Skin epidermis (tissue), 12 donors: Measurements from ENCODE around the gene ABCC2.
"Not testable (repeated sequence)": the region's sequence is repeated elsewhere in the genome, so short reads cannot be mapped to it uniquely, and the experiment has no call there.

ENCODE experiments used
- H3K27ac ChIP-seq, 21 experiments: fragments of 200-600 bp; sonication (generic) in 11 of 21; one replicate each; pipeline ENCODE4 v1.5.0; 2020; ENCODE audit warnings: mild to moderate bottlenecking in 3 of 21, inconsistent platforms in 2 of 21, moderate library complexity in 2 of 21
- H3K4me3 ChIP-seq, 7 experiments: fragments of 200-600 bp; sonication (generic) in 2 of 7; one replicate each; pipeline ENCODE4 v1.5.0; 2020; ENCODE audit warnings: inconsistent platforms in 2 of 7, mild to moderate bottlenecking in 2 of 7, moderate library complexity in 1 of 7

The ABCC2 gene

GRCh38 chr10:99782447-99783286, at the start of gene ABCC2:
TSS of gene ABCC2 (plus strand) at chr10:99782640. CDS start at chr10:99782845, 205 bp downstream.
- Histone ChIP-seq H3K27ac (peak within 1 kb of the TSS in 1 of 21 experiments; percentile 37), H3K4me3 (no peak within 1 kb of the TSS)

GRCh38 chr10:99733366-99733765, 49.1 kb upstream of the ABCC2 start:
- Histone ChIP-seq H3K27ac (peak overlapping the region in 2 of 21 experiments; percentile 11 to 94), H3K4me3 (peak overlapping the region in 4 of 7 experiments; percentile 68 to 91 (median 78))

GRCh38 chr10:99734111-99734510, 48.3 kb upstream of the ABCC2 start:
- H3K4me3 ChIP-seq: not testable (repeated sequence)
- peak overlapping the region in 1 of 21 experiments; percentile 11 for H3K27ac ChIP-seq

- H3K27ac ChIP-seq: no peak overlapping the region
- H3K4me3 ChIP-seq: no peak overlapping the region
Observed at GRCh38 chr10:99740260-99740659, 42.2 kb upstream of the ABCC2 start.

GRCh38 chr10:99740933-99741559, 41.4 kb upstream of the ABCC2 start:
- Histone ChIP-seq H3K27ac (no peak overlapping the region), H3K4me3 (no peak overlapping the region)

GRCh38 chr10:99742254-99742653, 40.2 kb upstream of the ABCC2 start:
- Histone ChIP-seq H3K27ac (peak overlapping the region in 2 of 21 experiments; percentile 14 to 18), H3K4me3 (no peak overlapping the region)

- no peak overlapping the region for H3K4me3 ChIP-seq
- no peak overlapping the region for H3K27ac ChIP-seq
Observed at GRCh38 chr10:99742701-99743100, 39.7 kb upstream of the ABCC2 start.

- Histone ChIP-seq H3K27ac (no peak overlapping the region), H3K4me3 (no peak overlapping the region)
Observed at GRCh38 chr10:99743841-99744240, 38.6 kb upstream of the ABCC2 start.

GRCh38 chr10:99746166-99746565, 36.3 kb upstream of the ABCC2 start:
- not testable (repeated sequence) for H3K4me3 ChIP-seq, H3K27ac ChIP-seq

GRCh38 chr10:99748823-99749451, 33.5 kb upstream of the ABCC2 start:
- H3K27ac ChIP-seq: no peak overlapping the region
- no peak overlapping the region for H3K4me3 ChIP-seq

- Histone ChIP-seq H3K4me3 (no peak overlapping the region), H3K27ac (no peak overlapping the region)
Observed at GRCh38 chr10:99750641-99751040, 31.8 kb upstream of the ABCC2 start.

GRCh38 chr10:99754670-99755069, 27.8 kb upstream of the ABCC2 start:
- H3K27ac ChIP-seq: no peak overlapping the region
- no peak overlapping the region for H3K4me3 ChIP-seq

GRCh38 chr10:99756159-99756558, 26.3 kb upstream of the ABCC2 start:
- no peak overlapping the region for H3K4me3 ChIP-seq

GRCh38 chr10:99758211-99758891, 24.1 kb upstream of the ABCC2 start:
- H3K4me3 ChIP-seq: no peak overlapping the region
- H3K27ac ChIP-seq: no peak overlapping the region

More at GRCh38 chr10:99756159-99756558, 26.3 kb upstream of the ABCC2 start:
- H3K27ac ChIP-seq: no peak overlapping the region

- Histone ChIP-seq H3K4me3 (no peak overlapping the region), H3K27ac (no peak overlapping the region)
Observed at GRCh38 chr10:99760321-99760720, 22.1 kb upstream of the ABCC2 start.

- Histone ChIP-seq H3K4me3 (no peak overlapping the region), H3K27ac (no peak overlapping the region)
Observed at GRCh38 chr10:99761365-99761764, 21.1 kb upstream of the ABCC2 start.

- H3K4me3 ChIP-seq: no peak overlapping the region
- H3K27ac ChIP-seq: no peak overlapping the region
Observed at GRCh38 chr10:99765672-99766301, 16.7 kb upstream of the ABCC2 start.

GRCh38 chr10:99766302-99766681, 16.1 kb upstream of the ABCC2 start:
- Histone ChIP-seq H3K4me3 (no peak overlapping the region), H3K27ac (no peak overlapping the region)

GRCh38 chr10:99767901-99768300, 14.5 kb upstream of the ABCC2 start:
- no peak overlapping the region for H3K4me3 ChIP-seq
- H3K27ac ChIP-seq: no peak overlapping the region

GRCh38 chr10:99768556-99768955, 13.9 kb upstream of the ABCC2 start:
- H3K27ac ChIP-seq: no peak overlapping the region
- no peak overlapping the region for H3K4me3 ChIP-seq
